ENCODE results near the gene SERPINB12. TPM values are rescaled to one million over a fixed set of nuclear protein-coding genes. Genes with fewer than 3 reads are reported as not detected.

Gene SERPINB12
- total and polyA plus RNA-seq, 10 of the 15 experiments (the other 5 are each of a cell fraction or from before 2014, with no cell fraction given), result not detected

DNA sequence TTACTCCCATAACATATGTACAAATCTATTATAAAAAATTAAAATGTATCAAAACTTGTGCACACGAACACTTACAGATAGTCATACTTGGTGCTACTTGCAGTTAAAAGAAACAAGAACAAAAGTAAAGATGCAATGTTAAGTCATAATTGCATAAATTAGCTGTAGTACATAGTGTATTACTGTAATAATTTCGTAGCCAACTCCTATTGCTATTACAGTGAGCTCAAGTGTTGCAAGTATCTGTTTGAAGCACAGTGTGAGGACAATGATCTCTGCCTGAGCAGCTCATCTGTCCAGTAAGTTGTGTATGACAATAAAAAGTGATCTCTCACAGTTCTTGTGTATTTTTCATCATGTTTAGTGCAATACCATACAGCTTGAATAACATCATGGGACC is 37.4 kb downstream of the SERPINB12 start:
- no peaks in the 10 kb centered on the region for H4K20me1 ChIP-seq (ENCODE audit: control insufficient read depth, insufficient read depth)
- SMC1A ChIA-PET (ENCODE audit: uncharacterized antibody, unreplicated experiment), result interaction anchor here (1.2 to 6.1 kb wide), 5 partner anchors 13 to 357 kb away, joined by 3 to 130 read pairs (median 5); no protein-coding TSS in a partner anchor
- H3K27me3 ChIP-seq (replicated peaks in 1 of 2; ENCODE audit: control insufficient read depth in 2 of 2, insufficient read depth in 2 of 2, low read length in 1 of 2), result no peaks in the 10 kb centered on the region; a peak in 1 of 4 replicates
- POLR2A ChIA-PET, result no interaction called here
- ATAC-seq, result no peak
- no peaks in the 10 kb centered on the region for H3K79me2 ChIP-seq (ENCODE audit: control insufficient read depth, insufficient read depth, low read length)
- TF ChIP-seq TCF3 (IDR thresholded peaks at IDR 0.05; ENCODE audit: borderline replicate concordance, insufficient read depth, low read depth, low read length) (no peak), STAT3 (IDR thresholded peaks at IDR 0.05; ENCODE audit: low read depth, low read length) (no peak), CREM (IDR thresholded peaks at IDR 0.05; ENCODE audit: low read depth) (no peak), TCF12 (IDR thresholded peaks at IDR 0.05; ENCODE audit: low read depth, low read length) (no peak), BACH1 (IDR thresholded peaks at IDR 0.05; ENCODE audit: borderline replicate concordance) (no peak), EED (IDR thresholded peaks at IDR 0.05; ENCODE audit: low read depth) (no peak), SRF (IDR thresholded peaks at IDR 0.05; ENCODE audit: low read depth in 2 of 2, low read length in 2 of 2) (no peak), SIN3A (IDR thresholded peaks at IDR 0.05; ENCODE audit: low read depth, low read length) (no peak), NFYB (IDR thresholded peaks at IDR 0.05; ENCODE audit: insufficient read depth, low read depth, low read length) (no peak), FOXK2 (IDR thresholded peaks at IDR 0.05) (no peak), ETV6 (conservative IDR thresholded peaks at IDR 0.05 in 1 of 2, IDR thresholded peaks at IDR 0.05 in 1 of 2; ENCODE audit: borderline replicate concordance in 1 of 2, low read depth in 1 of 2) (no peak), IKZF1 (conservative IDR thresholded peaks at IDR 0.05) (no peak), YBX1 (IDR thresholded peaks at IDR 0.05) (no peak), NBN (IDR thresholded peaks at IDR 0.05) (no peak)
- TF ChIP-seq, protein P1, sequence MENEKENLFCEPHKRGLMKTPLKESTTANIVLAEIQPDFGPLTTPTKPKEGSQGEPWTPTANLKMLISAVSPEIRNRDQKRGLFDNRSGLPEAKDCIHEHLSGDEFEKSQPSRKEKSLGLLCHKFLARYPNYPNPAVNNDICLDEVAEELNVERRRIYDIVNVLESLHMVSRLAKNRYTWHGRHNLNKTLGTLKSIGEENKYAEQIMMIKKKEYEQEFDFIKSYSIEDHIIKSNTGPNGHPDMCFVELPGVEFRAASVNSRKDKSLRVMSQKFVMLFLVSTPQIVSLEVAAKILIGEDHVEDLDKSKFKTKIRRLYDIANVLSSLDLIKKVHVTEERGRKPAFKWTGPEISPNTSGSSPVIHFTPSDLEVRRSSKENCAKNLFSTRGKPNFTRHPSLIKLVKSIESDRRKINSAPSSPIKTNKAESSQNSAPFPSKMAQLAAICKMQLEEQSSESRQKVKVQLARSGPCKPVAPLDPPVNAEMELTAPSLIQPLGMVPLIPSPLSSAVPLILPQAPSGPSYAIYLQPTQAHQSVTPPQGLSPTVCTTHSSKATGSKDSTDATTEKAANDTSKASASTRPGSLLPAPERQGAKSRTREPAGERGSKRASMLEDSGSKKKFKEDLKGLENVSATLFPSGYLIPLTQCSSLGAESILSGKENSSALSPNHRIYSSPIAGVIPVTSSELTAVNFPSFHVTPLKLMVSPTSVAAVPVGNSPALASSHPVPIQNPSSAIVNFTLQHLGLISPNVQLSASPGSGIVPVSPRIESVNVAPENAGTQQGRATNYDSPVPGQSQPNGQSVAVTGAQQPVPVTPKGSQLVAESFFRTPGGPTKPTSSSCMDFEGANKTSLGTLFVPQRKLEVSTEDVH (IDR thresholded peaks at IDR 0.05; ENCODE audit: low read depth, partially characterized antibody), result no peak
- TF ChIP-seq, protein P2, sequence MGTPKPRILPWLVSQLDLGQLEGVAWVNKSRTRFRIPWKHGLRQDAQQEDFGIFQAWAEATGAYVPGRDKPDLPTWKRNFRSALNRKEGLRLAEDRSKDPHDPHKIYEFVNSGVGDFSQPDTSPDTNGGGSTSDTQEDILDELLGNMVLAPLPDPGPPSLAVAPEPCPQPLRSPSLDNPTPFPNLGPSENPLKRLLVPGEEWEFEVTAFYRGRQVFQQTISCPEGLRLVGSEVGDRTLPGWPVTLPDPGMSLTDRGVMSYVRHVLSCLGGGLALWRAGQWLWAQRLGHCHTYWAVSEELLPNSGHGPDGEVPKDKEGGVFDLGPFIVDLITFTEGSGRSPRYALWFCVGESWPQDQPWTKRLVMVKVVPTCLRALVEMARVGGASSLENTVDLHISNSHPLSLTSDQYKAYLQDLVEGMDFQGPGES (IDR thresholded peaks at IDR 0.05), result no peak
- TF ChIP-seq, protein P3, sequence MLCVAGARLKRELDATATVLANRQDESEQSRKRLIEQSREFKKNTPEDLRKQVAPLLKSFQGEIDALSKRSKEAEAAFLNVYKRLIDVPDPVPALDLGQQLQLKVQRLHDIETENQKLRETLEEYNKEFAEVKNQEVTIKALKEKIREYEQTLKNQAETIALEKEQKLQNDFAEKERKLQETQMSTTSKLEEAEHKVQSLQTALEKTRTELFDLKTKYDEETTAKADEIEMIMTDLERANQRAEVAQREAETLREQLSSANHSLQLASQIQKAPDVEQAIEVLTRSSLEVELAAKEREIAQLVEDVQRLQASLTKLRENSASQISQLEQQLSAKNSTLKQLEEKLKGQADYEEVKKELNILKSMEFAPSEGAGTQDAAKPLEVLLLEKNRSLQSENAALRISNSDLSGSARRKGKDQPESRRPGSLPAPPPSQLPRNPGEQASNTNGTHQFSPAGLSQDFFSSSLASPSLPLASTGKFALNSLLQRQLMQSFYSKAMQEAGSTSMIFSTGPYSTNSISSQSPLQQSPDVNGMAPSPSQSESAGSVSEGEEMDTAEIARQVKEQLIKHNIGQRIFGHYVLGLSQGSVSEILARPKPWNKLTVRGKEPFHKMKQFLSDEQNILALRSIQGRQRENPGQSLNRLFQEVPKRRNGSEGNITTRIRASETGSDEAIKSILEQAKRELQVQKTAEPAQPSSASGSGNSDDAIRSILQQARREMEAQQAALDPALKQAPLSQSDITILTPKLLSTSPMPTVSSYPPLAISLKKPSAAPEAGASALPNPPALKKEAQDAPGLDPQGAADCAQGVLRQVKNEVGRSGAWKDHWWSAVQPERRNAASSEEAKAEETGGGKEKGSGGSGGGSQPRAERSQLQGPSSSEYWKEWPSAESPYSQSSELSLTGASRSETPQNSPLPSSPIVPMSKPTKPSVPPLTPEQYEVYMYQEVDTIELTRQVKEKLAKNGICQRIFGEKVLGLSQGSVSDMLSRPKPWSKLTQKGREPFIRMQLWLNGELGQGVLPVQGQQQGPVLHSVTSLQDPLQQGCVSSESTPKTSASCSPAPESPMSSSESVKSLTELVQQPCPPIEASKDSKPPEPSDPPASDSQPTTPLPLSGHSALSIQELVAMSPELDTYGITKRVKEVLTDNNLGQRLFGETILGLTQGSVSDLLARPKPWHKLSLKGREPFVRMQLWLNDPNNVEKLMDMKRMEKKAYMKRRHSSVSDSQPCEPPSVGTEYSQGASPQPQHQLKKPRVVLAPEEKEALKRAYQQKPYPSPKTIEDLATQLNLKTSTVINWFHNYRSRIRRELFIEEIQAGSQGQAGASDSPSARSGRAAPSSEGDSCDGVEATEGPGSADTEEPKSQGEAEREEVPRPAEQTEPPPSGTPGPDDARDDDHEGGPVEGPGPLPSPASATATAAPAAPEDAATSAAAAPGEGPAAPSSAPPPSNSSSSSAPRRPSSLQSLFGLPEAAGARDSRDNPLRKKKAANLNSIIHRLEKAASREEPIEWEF (IDR thresholded peaks at IDR 0.05; ENCODE audit: insufficient replicate concordance, low read depth, low read length), result no peak
- H3K9ac ChIP-seq (ENCODE audit: control insufficient read depth, insufficient read depth, low read length), result no peak overlapping the region
- H3K27ac ChIP-seq (ENCODE audit: control insufficient read depth, insufficient read depth), result no peak overlapping the region
- H3K9me3 ChIP-seq (replicated peaks; ENCODE audit: control insufficient read depth, insufficient read depth, low read length), result no peaks in the 10 kb centered on the region
- no peak overlapping the region for H3K4me3 ChIP-seq
- RAD21 ChIA-PET (ENCODE audit: unreplicated experiment), result interaction anchor here (1.2 to 8.8 kb wide), 3 partner anchors 64 to 357 kb away, joined by 4 to 149 read pairs (median 4); no protein-coding TSS in a partner anchor
- H3K36me3 ChIP-seq (ENCODE audit: control insufficient read depth in 2 of 2, insufficient read depth in 2 of 2, low read length in 1 of 2), result no peaks in the 10 kb centered on the region
- no peak for DNase-seq (ENCODE audit: low read depth, low spot score)
- no peak overlapping the region for H2AFZ ChIP-seq (ENCODE audit: control insufficient read depth, low read depth, low read length)
- WGBS (ENCODE audit: insufficient coverage, insufficient replicate concordance, low lambda C conversion rate, missing lambda C conversion rate), result 0% methylated on average over 2 of the region's 2 CpGs
- no peak overlapping the region for H3K4me2 ChIP-seq (ENCODE audit: control insufficient read depth, insufficient read depth)
- no peak for FAIRE-seq
- intact Hi-C loops (cut with micrococcal nuclease; ENCODE audit: unreplicated experiment) (loop anchor here (5.0 kb wide), 1 partner anchor 268 kb away; no protein-coding TSS in a partner anchor), in situ Hi-C loops (cut with MboI) (no loop called here)
- CTCF ChIA-PET, result interaction anchor here (0.6 to 8.7 kb wide), 13 partner anchors 12 to 144 kb away, joined by 3 to 237 read pairs (median 7); no protein-coding TSS in a partner anchor
- H3K4me1 ChIP-seq (ENCODE audit: control insufficient read depth, insufficient read depth, low read length), result no peaks in the 10 kb centered on the region
- BruUV-seq (replicated peaks), result no TSS peak

All from GM12878 (cell line).